Raji (cell line): ENCODE results near the gene SLC22A4.

Source experiments
- POLR2A ChIP-seq: IDR thresholded peaks from 2 replicates; pipeline ENCODE4 v1.6.1; 2011; ENCODE audit warnings: low read depth, low read length, control low read depth; ENCODE audit not compliant: insufficient read depth

SLC22A4 gene

DNA sequence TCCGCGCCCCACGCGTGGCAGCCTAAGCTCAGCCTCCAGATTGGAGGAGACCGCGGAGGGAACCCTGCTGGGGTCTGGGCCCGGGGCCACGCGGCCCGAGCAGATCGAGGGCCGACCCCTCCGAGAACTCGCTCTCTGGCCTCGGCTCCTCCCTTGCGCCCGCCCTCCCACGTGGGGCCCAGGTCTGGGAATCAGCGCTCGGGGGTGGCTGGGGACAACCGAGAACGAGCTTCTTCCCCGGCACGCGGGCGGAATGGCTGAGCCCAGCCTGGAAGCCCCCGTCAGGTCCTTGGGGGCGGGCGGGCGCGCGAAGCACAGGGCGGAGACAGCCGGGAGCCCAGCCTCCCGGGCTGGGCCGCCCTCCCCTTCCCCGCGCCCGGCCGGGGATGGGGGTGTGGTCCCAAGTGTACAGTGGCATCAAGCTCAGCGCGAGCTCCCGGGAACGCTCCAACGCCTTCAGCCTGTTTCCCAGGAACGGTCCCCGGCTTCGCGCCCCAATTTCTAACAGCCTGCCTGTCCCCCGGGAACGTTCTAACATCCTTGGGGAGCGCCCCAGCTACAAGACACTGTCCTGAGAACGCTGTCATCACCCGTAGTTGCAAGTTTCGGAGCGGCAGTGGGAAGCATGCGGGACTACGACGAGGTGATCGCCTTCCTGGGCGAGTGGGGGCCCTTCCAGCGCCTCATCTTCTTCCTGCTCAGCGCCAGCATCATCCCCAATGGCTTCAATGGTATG is at the start of gene SLC22A4:
Gene SLC22A4, plus strand, starts transcription at position 403 of the 736 bp plus-strand sequence. Its CDS starts 223 bp downstream, at position 626.
- 0 out of 2 replicates have a peak, but pooled peaks have one; percentile 50 for TF ChIP-seq POLR2A

DNA sequence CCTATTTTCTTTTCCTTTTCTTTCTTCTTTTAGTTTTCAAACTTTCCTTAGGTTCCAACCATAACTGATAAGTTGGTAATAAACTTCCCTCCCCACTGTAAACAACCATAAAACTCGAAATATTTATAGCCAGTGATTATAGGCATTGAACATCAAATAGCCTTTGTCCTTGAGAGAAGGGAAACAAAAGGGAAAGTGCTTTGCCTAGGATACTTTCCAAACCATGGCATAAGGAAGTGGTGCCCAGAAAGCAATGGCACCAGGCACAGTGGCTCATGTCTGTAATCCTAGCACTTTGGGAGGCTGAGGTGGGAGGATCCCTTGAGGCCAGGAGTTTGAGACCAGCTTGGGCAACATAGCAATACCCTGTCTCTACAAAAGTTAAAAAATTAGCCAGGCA is 48.6 kb upstream of the SLC22A4 start:
- no peak for TF ChIP-seq POLR2A

DNA sequence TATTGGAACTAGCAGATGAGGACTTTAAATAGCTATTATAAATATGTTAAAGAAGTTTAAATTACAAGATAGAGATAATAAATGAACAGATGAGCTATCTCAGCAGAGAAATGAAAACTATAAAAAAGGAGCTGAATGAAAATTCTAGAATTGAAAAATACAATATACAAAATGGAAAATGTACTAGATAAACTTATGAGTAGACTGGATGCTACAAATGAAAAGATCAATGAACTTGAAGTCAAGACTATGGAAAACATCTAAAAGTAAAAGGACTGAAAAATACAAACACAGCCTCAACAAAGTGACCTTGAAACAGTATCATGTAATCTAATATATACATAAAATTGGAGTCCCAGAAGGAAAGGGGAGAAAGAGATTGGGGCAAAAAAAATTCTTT is 47.4 kb upstream of the SLC22A4 start:
- TF ChIP-seq POLR2A: no peak

DNA sequence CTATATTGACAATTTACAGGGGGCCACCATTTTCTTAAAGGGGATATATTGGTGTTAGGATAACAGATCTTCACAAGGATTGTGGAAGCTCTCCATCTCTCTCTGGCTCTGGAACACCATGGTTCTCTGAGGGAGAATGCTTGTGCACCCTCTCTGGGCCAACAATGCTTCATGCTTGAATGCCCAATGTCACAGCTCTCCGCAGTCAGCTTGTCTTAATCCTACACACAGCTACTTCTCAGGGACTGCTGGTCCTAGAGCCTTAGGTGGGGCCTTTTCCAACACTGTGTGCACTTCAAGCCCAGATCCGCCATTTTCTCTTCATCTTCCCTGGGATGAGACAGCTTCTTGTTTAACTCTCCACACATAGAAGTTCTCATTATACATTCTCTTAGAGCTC is 43.6 kb upstream of the SLC22A4 start:
- TF ChIP-seq POLR2A: no peak

DNA sequence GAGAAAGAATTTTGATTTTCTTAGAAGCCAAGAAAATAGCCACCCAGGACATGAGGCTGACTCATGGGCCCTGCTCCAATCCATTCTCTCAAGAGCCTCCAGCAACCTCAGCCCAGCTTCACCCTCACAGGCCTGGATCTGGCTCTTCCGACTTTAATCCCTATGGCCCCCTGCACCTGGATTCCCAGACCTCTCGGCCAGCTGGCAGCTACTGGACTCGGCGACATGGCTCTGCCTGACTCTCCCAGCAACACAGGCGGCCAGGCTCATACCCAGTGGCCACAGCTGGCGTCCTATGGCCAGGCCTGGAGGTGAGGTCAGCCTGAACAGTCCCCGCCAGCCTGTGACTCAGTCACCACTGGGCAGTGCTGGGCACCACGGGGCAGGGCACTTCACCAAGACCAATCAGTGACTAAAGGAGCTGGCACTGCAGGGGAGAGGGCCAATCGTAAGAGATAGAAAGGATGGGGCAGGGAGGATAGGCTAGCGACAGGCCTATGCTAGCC is 42.9 kb upstream of the SLC22A4 start:
- TF ChIP-seq POLR2A: no peak

DNA sequence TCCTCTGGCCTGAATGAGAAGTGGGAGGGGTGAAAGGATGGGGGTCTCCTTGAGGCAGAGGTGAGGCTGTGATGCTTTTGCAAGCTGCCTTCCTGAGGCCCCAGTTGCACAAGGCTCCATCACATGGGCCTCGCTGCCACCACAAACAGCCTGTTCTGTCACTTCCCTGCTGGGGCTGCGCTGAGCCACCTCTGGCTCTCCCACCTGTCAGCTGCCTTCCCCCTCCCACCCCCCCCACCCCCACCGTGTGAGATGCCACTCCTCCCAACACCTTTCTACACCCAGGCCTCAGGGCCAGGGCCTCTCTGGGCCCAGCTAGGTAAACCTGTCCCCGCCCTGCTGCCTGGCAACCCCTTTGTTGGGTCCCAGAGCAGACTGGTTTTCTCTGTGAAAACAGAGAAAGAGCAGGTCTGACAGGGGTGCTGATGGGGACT is 41.2 kb upstream of the SLC22A4 start:
- no peak for TF ChIP-seq POLR2A

DNA sequence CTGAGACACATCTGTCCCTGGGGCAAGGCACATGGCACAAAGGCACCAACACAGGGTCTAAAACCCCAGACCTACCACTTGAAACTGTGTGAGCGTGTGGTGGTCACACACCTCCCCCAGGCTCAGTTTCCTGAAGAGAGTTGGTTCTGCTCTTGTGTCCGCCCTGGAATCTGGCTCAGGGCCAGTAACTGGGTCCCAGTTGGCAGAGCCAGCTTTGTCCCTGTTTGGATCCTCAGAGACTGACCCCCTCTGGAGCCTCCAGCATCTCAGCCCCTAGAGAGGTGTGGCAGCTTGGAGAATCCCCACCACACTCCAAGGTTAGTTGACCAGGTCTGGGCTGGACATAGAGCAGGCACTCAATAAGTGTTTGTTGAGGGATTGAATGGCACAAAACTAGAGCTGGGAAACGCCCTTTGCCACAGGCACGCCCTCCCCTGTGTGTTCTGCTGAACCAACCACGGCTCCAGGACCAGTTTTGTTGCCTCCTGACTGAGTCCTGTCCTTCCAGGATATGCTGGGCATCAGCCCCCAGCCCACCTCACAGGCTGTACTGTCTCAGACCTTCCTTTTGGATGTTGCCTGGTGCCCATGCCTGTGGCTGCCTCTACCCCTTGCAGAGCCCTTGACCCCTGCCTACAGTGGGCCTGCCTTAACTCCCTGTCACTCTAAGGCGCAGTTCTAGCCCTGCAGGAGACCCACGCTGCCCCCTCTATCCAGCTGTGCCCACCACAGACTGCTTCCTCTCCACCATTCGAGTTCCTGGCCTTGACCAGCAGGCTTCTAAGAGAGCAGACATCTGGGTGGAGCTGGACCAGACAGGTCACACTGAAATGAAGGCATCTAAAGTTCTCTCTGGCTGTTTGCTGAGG is 40.5 kb upstream of the SLC22A4 start:
- TF ChIP-seq POLR2A: no peak

DNA sequence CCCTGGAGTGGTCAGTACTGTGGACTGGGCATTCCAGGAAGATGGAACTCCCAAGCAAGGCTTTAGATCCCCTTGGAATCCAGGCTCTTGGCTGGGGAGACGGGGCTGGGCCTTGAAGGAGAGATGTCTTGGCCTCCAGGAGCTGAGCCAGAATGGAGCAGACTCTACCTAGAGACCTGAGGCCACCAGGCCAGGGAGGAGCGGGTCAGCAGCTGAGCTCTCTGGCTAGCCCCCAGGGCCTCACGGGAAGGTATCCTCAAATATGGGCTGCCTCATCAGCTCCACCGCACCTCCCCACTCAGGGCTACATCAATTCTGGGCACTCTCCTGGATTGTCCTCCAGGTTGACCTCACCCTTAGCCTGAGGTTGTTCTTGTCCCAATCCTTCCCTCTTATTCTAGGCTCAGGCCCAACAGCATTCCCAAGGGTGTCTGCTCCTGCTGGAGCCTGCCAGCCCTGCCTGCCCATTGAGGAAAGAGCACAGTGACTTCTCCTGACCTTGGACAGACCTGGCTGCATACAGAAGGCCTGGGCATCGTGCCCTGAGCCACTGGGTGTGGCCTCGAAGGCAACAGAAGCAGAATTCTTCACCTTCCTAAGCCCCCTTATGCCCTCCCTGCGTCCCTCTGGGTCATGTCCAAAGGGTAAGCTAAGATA is 39.7 kb upstream of the SLC22A4 start:
- TF ChIP-seq POLR2A: no peak

DNA sequence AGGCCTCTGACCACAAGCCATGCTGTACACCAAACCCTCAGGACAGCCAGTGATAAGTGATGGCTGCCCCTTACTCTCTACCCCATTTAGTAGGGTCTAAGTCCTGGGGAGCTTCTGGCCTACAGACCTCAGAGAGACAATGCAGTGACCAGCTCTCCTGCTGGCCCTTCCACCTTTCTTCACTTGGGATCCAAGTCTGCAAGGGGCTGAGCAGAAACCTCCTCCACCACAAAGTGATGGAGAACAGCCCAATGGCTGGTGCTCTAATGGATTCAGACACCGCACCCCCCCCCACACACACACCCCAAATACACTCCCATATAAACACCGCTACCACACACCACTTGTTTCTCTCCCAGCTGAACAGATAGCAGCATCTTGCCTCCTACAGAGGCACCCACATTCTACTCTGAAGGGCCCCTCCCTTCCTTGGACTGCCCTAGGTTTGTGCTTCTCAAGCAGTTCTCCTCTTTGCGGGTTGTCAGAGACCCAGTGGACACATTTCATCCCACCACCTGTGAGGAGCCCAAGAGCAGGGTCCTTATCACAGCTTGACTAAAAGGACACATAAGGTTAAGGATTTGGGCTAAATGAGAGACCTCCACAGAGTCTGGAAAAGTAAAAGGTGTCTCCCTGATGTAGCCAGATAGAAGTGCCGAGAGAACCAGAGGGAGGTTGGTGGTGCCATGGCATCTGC is 38.0 kb upstream of the SLC22A4 start:
- TF ChIP-seq POLR2A: no peak

DNA sequence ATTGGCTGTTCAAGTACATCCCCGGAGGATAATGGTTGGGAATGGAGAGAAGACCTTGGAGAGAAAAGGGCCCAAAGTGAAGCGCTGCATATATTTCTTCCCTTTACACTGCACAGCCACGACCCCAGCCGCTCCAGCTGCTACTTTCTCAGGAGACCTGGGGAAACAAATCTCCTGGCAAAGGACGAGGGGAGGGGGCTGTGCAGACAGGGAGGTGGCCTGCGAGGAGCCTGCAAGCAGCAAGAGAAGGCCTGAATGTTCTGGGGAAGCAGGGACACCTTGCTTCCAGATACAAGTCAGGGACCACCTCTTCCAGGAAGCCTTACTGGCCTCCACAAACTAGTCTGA is 37.4 kb upstream of the SLC22A4 start:
- TF ChIP-seq POLR2A: no peak

DNA sequence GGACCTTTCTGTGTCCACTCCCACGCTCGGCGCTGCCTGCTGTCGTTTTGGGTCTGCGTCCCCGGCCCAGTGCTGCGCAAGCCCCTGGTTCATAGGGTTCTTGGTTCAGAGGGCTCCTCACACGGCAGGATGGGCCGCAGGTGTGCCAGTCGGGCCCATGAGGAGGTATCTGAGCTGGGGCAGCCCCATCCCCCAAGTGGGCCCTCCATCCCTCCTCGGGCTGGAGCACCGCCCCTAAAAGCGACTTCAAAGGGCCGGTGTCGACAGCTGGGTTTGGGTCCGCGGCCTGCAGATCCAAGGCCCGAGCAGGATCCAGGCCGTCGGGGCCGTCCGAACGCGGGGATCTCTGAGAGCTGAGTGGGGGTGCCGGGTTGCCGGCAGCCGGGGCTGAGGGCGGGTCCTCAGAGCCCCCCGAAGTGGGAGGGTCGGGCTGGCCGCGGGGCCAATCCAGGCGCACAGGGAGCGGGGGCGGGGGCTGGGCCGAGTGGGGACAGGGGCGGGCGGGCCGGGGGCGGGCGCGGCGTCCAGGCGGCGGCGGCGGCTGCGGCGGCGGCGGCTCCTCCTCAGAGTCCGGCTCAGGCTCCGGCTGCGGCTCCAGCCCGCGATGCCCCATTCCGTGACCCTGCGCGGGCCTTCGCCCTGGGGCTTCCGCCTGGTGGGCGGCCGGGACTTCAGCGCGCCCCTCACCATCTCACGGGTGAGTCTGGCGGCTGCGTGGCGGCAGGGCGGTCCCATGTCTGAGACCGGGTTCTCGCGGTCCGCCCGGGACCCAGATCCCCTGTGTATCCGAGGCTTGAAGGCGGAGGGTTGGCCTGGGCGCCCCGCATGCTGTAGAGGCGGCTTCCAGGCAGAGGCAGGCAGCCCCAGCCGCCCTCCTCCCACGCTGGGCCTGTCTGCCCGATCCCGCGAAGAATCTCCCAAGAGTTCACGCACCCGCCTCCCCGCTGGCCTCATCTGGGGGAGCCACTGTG is 36.8 kb upstream of the SLC22A4 start, which contains the start of gene PDLIM4:
Gene PDLIM4, plus strand, starts transcription at position 566 of the 971 bp plus-strand sequence. Its CDS starts 39 bp downstream, at position 605.
- no peak for TF ChIP-seq POLR2A

DNA sequence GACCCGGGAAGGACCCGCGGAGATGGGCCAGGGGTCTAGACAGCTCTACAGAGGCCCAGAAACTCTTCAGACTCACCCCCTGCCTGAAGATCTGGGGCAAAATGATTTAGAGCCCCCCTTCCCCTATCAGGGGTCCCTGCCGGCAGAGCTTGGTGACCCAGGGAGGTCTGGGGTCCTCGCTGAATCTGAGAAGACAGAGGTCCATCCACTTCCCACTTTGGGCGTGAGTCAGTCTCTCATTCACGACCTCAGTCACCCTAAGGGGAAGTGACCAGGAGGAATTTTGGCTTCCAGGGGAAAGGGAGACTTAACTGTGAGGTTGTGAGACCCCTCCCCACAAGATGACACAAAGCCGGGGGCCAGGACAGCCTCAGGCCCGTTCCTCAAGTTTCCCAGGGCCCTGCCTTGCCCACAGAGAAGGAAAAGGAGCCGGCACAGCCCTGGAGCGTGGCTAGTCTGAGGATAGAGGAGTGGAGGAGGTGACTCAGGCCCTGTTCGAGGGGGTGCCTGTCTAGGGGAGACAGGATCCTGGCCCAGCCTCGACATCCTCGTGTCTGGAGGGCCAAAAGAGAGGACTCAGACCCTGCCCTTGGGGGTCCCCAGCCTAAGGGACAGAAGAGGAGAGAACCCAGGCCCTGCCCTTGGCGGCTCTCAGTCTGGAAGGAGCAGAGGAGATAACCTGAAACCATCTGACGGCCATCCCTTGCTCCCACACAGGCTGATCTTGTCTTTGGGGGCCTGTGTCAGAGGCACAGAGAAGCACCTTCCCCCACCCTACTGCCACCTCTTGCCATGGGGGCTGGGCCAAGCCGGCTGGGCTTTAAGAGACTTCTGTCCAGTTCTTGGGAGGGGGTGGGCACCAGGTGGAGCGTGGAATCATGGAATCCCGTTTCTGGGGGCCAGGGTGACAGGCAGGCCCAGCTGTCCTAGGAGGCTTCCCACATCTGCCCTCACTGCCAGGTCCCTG is 35.8 kb upstream of the SLC22A4 start:
- TF ChIP-seq POLR2A: no peak
